T-helper 22 cell (primary cell): Measurements from ENCODE around the gene PCGF5.
"Not testable (repeated sequence)": the region's sequence is repeated elsewhere in the genome, so short reads cannot be mapped to it uniquely, and the experiment has no call there.

Experiments used
- DNase-seq: peaks from one replicate; pipeline ENCODE4 v3.0.0-alpha.2; 2020; ENCODE audit warnings: low read depth

The PCGF5 gene

GRCh38 chr10:91210014-91210413 is 10.4 kb upstream of the PCGF5 start:
- no peak for DNase-seq

- no peak for DNase-seq
These were observed 10.0 kb upstream of the PCGF5 start for GRCh38 chr10:91210435-91210834.

GRCh38 chr10:91211675-91212074 is 8.8 kb upstream of the PCGF5 start:
- no peak for DNase-seq

- DNase-seq, result no peak
These were observed 5.6 kb upstream of the PCGF5 start for GRCh38 chr10:91214911-91215310.

- no peak for DNase-seq
These were observed 5.1 kb upstream of the PCGF5 start for GRCh38 chr10:91215384-91215783.

- no peak for DNase-seq
These were observed 881 bp upstream of the PCGF5 start for GRCh38 chr10:91219371-91220193.

- peak; percentile 9 for DNase-seq
These were observed 652 bp downstream of the PCGF5 start for GRCh38 chr10:91220954-91221675.

GRCh38 chr10:91226093-91226492 is 5.6 kb downstream of the PCGF5 start:
- DNase-seq, result no peak

- no peak for DNase-seq
These were observed 7.1 kb downstream of the PCGF5 start for GRCh38 chr10:91227576-91227975.

GRCh38 chr10:91229683-91230082 is 9.2 kb downstream of the PCGF5 start:
- no peak for DNase-seq

GRCh38 chr10:91238191-91238590 is 17.7 kb downstream of the PCGF5 start:
- no peak for DNase-seq

- no peak for DNase-seq
These were observed 19.3 kb downstream of the PCGF5 start for GRCh38 chr10:91239789-91240188.

- DNase-seq, result no peak
These were observed 22.5 kb downstream of the PCGF5 start for GRCh38 chr10:91242940-91243339.

- DNase-seq, result no peak
These were observed 27.1 kb downstream of the PCGF5 start for GRCh38 chr10:91247360-91248111.

GRCh38 chr10:91249700-91250099 is 29.2 kb downstream of the PCGF5 start:
- DNase-seq, result no peak

- DNase-seq, result no peak
These were observed 29.9 kb downstream of the PCGF5 start for GRCh38 chr10:91250341-91250740.

GRCh38 chr10:91251430-91252056 is 31.1 kb downstream of the PCGF5 start:
- DNase-seq, result peak; percentile 3

- DNase-seq, result no peak
These were observed 32.8 kb downstream of the PCGF5 start for GRCh38 chr10:91253300-91253699.

- no peak for DNase-seq
These were observed 36.8 kb downstream of the PCGF5 start for GRCh38 chr10:91257310-91257709.

- not testable (repeated sequence) for DNase-seq
These were observed 40.0 kb downstream of the PCGF5 start for GRCh38 chr10:91260417-91260816.

GRCh38 chr10:91271886-91272285 is 51.4 kb downstream of the PCGF5 start:
- no peak for DNase-seq

- no peak for DNase-seq
These were observed 64.1 kb downstream of the PCGF5 start for GRCh38 chr10:91284486-91285090.
